H1 (cell line): ENCODE data around the gene TFF1. TPM values are rescaled to one million over a fixed set of nuclear protein-coding genes. Genes with fewer than 3 reads are reported as not detected.

Experiments used
- EGR1 ChIP-seq: IDR thresholded peaks from 2 replicates; pipeline ENCODE4 v1.6.1; 2011; ENCODE audit warnings: low read depth, low read length, borderline replicate concordance
- JUN ChIP-seq: IDR thresholded peaks from 2 replicates; pipeline ENCODE4 v1.6.1; 2011; ENCODE audit warnings: low read depth, mild to moderate bottlenecking, improper control_type of control experiment, low read length
- NRF1 ChIP-seq: IDR thresholded peaks from 2 replicates; pipeline ENCODE4 v1.6.1; 2011; ENCODE audit warnings: mild to moderate bottlenecking, low read depth, low read length, improper control_type of control experiment
- SIN3A ChIP-seq, 2 experiments: IDR thresholded peaks in 1 of 2; conservative IDR thresholded peaks in 1 of 2; 2 replicates each; pipeline ENCODE4 v1.6.1; 2011 to 2012; ENCODE audit warnings: low read length in 2 of 2, improper control_type of control experiment in 1 of 2, low read depth in 1 of 2, mild to moderate bottlenecking in 1 of 2
- TBP ChIP-seq: IDR thresholded peaks from 2 replicates; pipeline ENCODE4 v1.6.1; 2011; ENCODE audit warnings: low read depth, low read length, improper control_type of control experiment
- TCF12 ChIP-seq: IDR thresholded peaks from 2 replicates; pipeline ENCODE4 v1.6.1; 2011; ENCODE audit warnings: low read depth, mild to moderate bottlenecking, low read length
- polyA plus RNA-seq, 7 experiments: library from polyadenylated mRNA; depleted of rRNA in 3 of 7; stranded (reverse) in 5 of 7; unstranded in 2 of 7; fragments of >200 nt in 5 of 7; fragments of 200-250 nt in 2 of 7; gene quantifications; 1 replicate in 5 of 7; 2 replicates in 1 of 7; 4 replicates in 1 of 7; pipeline versions ENCODE4 v1.2.1 to v1.2.3, GENCODE V29; 2011 to 2013; ENCODE audit warnings: missing spikeins in 2 of 7, mixed read lengths in 2 of 7
- total RNA-seq: library from RNA; stranded (reverse); fragmentation: NEBNext Ultra II Directional; extraction: Animal tissue kit (Norgen Biotek cat#: 25700); gene quantifications from 2 replicates; pipeline ENCODE4 v1.2.1, GENCODE V29; 2021

The TFF1 gene
- total and polyA plus RNA-seq, 2 of the 8 experiments (the other 6 are each of a cell fraction or from before 2014, with no cell fraction given): not detected

GRCh38 chr21:42392731-42393442, 26.6 kb upstream of the TFF1 start (continued):
- no peak for TF ChIP-seq SIN3A (conservative IDR thresholded peaks at IDR 0.05 in 1 of 2, IDR thresholded peaks at IDR 0.05 in 1 of 2; ENCODE audit: low read depth in 1 of 2, low read length in 2 of 2)
- TF ChIP-seq JUN: no peak
- TF ChIP-seq TCF12: no peak
- TF ChIP-seq TBP: no peak
- TF ChIP-seq EGR1: no peak
- TF ChIP-seq NRF1: no peak
- TF ChIP-seq, all 59 proteins: peak for 0
